RWPE2 (cell line): ENCODE measurements around the gene GPANK1.
A peak's percentile ranks its signal among the peaks of the same experiment; 100 is the strongest.

ENCODE experiments used
- ATAC-seq: fragments of 200-7000 bp; cut with Tn5 transposase; 3 replicates; pipeline ENCODE4 v1.9.1; 2021; ENCODE audit warnings: low read depth
- DNase-seq: peaks from one replicate; pipeline ENCODE4 v3.0.0-alpha.2; 2020; ENCODE audit warnings: low spot score
- H3K27ac ChIP-seq: fragments of 450-650 bp; 2 replicates; pipeline ENCODE4 v1.5.1; 2017; ENCODE audit warnings: mild to moderate bottlenecking; ENCODE audit not compliant: poor library complexity, severe bottlenecking
- H3K27me3 ChIP-seq: fragments of 250-450 bp; sonication (Bioruptor Pico); 2 replicates; pipeline ENCODE4 v1.5.1; 2021; ENCODE audit warnings: mild to moderate bottlenecking, moderate library complexity; ENCODE audit not compliant: insufficient read depth, poor library complexity, severe bottlenecking
- H3K36me3 ChIP-seq: fragments of 250-450 bp; sonication (Bioruptor Pico); 2 replicates; pipeline ENCODE4 v1.5.1; 2020; ENCODE audit warnings: low read depth, mild to moderate bottlenecking, moderate library complexity
- H3K4me1 ChIP-seq: fragments of 250-450 bp; sonication (Bioruptor Pico); 2 replicates; pipeline ENCODE4 v1.5.1; 2021; ENCODE audit warnings: mild to moderate bottlenecking, moderate library complexity; ENCODE audit not compliant: insufficient read depth, poor library complexity, severe bottlenecking
- H3K4me3 ChIP-seq: fragments of 250-450 bp; sonication (Bioruptor Pico); 2 replicates; pipeline ENCODE4 v1.5.1; 2021; ENCODE audit warnings: mild to moderate bottlenecking, moderate library complexity; ENCODE audit not compliant: severe bottlenecking
- H3K9me3 ChIP-seq: fragments of 250-450 bp; sonication (Bioruptor Pico); 2 replicates; pipeline ENCODE4 v1.5.1; 2021; ENCODE audit warnings: mild to moderate bottlenecking, moderate library complexity; ENCODE audit not compliant: severe bottlenecking
- CTCF ChIP-seq: fragments of 450-650 bp; IDR thresholded peaks from one replicate; pipeline ENCODE4 v1.5.1; 2017; ENCODE audit warnings: mild to moderate bottlenecking, moderate library complexity; ENCODE audit not compliant: poor library complexity, severe bottlenecking

GPANK1 gene

GRCh38 chr6:31660381-31661261, 4.2 kb downstream of the GPANK1 start, which contains the start of gene C6orf47:
Gene C6orf47 (minus strand): TSS chr6:31660778. CDS start chr6:31659947, 831 bp downstream.
- H3K36me3 ChIP-seq, result peaks cover 11% of the 10 kb centered on the region
- peak within 1 kb of the TSS; percentile 50 for H3K4me3 ChIP-seq
- DNase-seq (peak; percentile 86), ATAC-seq (peak; percentile 82)
- peaks cover 13% of the 10 kb centered on the region for H3K4me1 ChIP-seq
- no peaks in the 10 kb centered on the region for H3K27me3 ChIP-seq
- no peak for TF ChIP-seq CTCF
- H3K9me3 ChIP-seq, result no peaks in the 10 kb centered on the region
- peak within 1 kb of the TSS; percentile 68 for H3K27ac ChIP-seq

- Histone ChIP-seq H3K9me3 (no peaks in the 10 kb centered on the region), H3K4me1 (peaks cover 13% of the 10 kb centered on the region), H3K4me3 (peak overlapping the region; percentile 50), H3K36me3 (peaks cover 11% of the 10 kb centered on the region), H3K27ac (peak overlapping the region; percentile 68), H3K27me3 (no peaks in the 10 kb centered on the region)
- DNase-seq, result no peak
- TF ChIP-seq CTCF, result no peak
- ATAC-seq, result peak; percentile 19
Measured at GRCh38 chr6:31659649-31660380, 5.0 kb downstream of the GPANK1 start.

- H3K27me3 ChIP-seq, result no peaks in the 10 kb centered on the region
- H3K27ac ChIP-seq, result peak overlapping the region; percentile 68
- no peak for ATAC-seq
- H3K4me1 ChIP-seq, result peaks cover 10% of the 10 kb centered on the region
- TF ChIP-seq CTCF, result no peak
- H3K36me3 ChIP-seq, result peaks cover 11% of the 10 kb centered on the region
- H3K9me3 ChIP-seq, result no peaks in the 10 kb centered on the region
- H3K4me3 ChIP-seq, result peak overlapping the region; percentile 50
- DNase-seq, result no peak
Measured at GRCh38 chr6:31658983-31659648, 5.7 kb downstream of the GPANK1 start.

- Histone ChIP-seq H3K9me3 (no peaks in the 10 kb centered on the region), H3K27ac (no peak overlapping the region), H3K36me3 (peaks cover 4% of the 10 kb centered on the region), H3K4me1 (peaks cover 1% of the 10 kb centered on the region), H3K4me3 (no peak overlapping the region), H3K27me3 (no peaks in the 10 kb centered on the region)
- ATAC-seq, result no peak
- TF ChIP-seq CTCF, result no peak
- DNase-seq, result no peak
Measured at GRCh38 chr6:31658158-31658688, 6.6 kb downstream of the GPANK1 start.
